ENCODE results near the gene VMO1.

The VMO1 gene

DNA sequence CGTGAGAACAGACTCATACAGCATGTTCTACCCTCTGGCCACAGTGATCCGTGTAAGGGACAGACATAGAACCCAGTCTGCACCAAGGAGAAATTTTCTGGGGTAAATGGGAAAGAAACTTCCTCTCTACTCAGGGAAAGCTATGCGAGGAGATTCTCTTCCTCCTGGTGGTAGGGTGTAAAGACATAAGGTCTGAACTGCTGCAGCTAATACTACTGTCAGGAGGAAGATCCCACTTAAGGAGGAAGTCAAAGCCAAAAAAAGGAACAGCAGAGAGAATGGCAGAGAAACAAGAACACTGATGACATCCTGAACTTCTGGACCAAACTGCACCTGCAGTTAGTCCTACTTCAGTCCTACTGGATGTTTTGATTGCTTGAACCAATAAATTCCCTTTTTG, 21.6 kb downstream of the VMO1 start:
- no peak for DNase-seq (ENCODE audit: low read depth in 3 of 3)

DNA sequence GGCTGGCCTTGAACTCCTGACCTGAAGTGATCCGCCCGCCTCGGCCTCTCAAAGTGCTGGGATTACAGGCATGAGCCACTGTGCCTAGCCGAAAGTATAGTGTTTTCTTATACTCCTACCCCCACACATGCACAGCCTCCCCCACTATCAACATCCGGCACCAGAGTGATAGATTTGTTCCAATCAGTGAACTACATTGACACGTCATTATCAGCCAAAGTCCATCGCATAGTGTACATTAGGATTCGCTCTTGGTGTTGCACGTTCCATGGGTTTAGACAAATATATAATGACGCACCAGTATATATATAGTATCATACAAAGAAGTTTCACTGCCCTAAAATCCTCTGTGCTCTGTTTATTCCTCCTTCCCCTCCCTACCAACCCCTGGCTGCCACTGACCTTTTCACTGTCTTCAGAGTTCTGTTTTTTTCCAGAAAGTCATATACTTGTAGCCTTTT, 26.4 kb downstream of the VMO1 start:
- DNase-seq (ENCODE audit: low read depth in 3 of 3): no peak

DNA sequence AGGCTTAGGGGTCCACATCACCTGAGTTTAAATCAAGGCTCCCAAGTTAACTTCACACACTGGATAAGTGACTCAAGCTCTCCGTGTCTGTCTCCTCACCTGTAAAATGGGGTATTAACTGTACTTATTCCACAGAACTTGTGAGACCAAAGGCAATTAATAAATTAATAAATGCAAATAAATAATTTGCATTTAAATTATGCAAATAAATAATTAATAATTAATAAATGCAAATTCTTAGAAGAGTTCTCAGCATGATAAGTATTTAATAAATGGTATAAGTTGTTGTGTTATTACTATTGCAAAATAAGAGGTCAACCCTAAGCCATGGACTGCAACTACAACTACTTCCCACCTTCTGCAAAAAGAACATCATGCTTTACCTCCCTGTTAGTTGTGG, 32.8 kb downstream of the VMO1 start:
- no peak for DNase-seq (ENCODE audit: low read depth in 3 of 3)

DNA sequence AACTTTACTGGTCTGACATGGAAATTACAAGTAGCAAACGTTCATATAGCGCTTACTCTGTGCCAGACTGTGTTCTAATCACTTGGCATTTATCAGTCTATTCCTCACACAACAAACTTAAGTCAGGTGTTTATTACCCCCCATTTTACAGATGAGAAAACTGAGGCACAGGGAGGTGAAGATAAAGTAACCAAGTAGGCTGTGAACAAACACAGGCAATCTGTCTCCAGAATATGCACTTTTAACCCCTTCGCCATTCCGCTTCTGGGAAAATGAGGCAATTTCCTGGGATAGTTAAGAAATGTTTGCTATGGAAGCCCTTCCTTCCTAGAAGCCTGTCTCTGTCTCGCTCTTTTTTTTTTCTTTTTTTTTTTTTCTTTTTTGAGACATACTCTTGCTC, 34.2 kb downstream of the VMO1 start:
- no peak for DNase-seq (ENCODE audit: low read depth in 3 of 3)

DNA sequence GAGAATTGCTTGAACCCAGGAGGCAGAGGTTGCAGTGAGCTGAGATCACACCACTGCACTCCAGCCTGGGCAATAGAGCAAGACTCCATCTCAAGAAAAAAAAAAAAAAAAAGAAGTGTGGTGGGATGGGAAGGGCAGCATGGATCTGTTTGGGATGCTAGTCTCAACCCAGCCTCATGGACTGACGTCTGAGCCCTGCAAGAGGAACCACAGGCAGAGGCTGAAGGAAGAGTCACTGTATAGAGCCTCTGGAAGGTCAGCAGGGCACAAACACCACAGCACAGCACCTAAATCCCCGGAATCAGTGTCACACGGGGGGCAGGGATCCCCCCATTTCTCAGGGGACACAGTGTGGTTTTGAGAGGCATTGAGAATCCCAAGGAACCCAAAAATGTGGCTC, 35.6 kb downstream of the VMO1 start:
- DNase-seq (ENCODE audit: low read depth in 3 of 3): no peak

DNA sequence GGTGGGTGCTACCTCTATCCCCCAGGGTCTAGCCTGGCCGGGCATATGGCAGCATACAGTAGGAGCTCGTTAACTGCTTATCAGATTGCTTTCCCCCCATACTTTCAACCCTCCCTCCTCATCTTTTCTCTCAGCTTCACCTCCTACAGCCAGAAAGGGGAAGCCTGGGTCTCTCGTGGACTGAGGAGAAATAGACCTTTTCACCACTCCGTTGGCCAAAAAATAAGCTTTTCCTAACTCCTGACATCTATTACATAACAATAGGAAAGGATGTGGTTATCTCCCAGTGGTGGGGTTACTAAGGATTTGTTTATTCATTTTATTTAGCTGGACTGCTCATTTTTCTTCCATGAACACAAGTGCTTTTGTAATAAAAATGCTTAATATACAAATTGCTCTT, 37.5 kb downstream of the VMO1 start:
- DNase-seq (ENCODE audit: low read depth in 3 of 3): no peak

DNA sequence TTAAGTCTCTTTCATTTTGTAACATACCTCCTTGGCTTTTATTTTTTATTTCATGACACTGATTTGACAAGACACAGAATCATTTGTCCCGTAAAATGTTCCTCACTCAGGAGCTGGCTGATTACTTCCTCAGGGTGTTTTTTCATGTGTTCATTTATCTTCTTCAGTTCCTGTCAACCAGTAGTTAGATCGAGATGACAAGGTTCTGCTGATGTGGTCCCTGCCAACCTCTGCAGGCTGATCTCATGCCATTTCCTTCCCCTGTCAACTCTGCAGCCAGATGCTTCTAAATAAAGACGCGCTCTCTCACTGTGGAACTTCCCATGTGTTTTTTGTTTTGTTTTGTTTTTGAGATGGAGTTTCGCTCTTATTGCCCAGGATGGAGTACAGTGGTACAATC, 38.3 kb downstream of the VMO1 start:
- DNase-seq (ENCODE audit: low read depth in 3 of 3): no peak

DNA sequence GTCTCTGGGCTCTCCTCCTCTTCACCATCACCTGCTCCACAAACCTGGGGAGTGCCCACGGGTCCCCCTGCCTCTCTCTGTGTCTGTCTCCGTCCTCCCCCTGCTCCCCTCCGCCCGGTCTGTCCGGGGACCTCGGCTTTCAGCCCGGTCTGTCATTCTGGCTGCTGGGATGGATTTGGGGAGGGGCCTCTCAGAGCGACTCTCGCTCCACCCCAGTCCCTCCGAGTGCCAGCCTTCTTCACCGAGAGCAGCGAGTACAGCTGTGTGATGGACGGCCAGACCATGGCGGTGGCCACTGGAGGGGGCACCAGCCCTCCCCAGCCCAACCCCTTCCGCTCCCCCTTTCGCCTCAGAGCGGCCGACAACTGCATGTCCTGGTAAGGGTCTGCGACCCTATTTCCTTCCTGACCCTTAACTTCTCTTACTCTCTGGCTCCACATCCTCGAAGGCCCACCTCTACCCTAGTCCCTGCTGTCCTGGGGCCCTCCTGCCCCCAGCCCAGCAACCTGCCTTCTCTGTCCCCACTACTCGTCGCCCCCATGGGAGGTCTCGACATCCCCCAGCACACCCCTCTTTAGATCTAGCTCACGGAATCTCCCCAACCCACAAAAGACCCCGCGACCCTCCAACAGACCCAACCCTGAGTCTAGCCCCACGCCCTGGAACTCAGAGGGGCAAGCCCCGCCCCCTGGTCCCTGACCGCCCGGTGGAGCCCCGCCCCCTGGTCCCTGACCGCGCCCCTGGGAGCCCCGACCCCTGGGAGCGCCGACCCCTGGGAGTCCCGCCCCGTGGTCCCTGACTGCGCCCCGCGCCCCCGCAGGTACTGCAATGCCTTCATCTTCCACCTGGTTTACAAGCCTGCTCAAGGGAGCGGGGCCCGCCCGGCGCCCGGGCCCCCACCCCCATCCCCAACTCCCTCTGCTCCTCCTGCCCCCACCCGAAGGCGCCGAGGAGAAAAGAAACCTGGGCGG, 40.9 kb downstream of the VMO1 start:
- DNase-seq (ENCODE audit: low read depth in 3 of 3): no peak

DNA sequence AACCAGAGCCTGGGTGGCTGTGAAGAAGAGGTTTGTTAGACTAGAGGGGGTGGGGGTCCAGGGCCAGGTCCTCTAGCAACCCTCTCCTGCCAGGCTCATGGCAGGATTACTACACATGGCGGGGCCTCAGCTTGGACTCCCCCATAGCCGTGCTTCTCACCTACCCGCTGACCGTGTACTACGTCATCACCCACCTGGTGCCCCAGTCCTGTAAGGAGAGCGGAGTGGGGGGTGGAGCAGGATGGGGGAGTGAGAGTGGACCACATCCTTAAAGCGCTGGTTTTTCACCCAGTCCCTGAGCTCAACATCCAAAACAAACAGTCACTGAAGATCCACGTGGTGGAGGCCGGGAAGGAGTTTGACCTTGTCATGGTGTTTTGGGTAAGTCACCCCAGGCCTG, 42.3 kb downstream of the VMO1 start:
- DNase-seq (ENCODE audit: low read depth in 3 of 3): no peak

DNA sequence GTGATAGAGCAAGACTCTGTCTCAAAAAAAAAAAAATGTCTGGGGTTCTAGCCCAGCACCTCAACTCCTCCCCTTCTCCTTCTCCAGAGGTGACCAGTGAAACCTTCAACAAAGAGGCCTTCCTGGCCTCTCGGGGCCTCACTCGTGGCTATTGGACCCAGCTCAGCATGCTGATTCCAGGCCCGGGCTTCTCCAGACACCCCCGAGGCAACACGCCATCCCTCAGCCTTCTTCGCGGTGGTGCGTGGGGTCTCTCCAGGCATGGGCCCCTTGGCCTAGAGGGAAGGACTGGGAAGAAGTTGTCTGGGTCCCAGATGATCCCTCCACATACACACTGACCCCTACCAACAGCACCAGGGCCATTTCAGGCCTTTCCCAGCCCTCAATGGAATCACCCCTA, 42.9 kb downstream of the VMO1 start:
- DNase-seq (ENCODE audit: low read depth in 3 of 3): no peak

DNA sequence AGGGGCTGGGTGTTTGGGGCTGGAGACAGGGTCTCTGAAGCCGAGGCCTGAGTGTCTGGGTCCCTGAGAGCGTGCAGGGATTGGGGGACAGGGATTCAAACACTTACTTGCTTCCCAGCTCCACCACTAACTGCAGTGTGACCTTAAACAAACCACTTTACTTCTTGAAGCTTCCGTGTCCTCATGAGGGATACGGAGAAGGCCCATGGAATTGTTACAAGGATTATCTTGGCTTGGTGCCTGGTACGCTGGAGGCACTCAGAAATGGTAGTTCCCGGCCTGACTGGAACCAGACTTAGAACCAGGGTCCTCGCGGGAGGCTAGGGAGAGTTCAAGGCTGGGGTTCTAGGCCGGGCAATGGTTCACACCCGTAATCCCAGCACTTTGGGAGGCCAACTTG, 43.5 kb downstream of the VMO1 start:
- DNase-seq (ENCODE audit: low read depth in 3 of 3): no peak

DNA sequence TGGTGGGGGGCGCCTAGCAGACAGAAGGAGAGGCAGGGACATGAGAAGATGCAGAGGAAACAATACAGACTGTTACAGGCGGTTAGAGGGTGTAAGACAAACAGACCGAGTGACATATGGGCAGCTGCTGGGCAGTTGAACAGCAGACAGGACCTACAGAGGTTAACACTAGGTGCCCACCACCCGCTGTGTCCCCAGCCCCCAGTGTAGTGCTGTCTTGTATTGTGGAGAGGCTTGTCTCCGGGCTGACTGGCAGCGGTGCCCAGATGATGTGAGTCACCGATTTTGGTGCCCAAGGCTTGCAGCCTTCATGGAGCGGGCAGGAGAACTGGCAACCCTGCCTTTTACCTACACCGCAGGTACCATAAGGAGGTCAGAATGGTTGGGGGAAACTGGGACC, 44.0 kb downstream of the VMO1 start:
- no peak for DNase-seq (ENCODE audit: low read depth in 3 of 3)

DNA sequence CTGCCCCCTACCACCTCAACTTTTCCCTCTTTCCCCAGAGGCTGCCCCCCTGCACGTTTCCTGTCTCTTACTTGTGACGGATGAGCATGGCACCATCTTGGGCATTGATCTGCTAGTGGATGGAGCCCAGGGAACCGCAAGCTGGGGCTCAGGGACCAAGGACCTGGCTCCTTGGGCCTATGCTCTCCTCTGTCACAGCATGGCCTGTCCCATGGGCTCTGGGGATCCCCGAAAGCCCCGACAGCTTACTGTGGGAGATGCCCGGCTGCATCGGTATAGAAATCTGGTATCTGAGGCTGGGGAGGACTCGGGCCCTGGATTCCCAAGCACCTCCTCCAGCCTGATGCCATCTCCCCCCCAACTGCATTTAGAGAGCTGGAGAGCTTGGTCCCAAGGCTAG, 44.6 kb downstream of the VMO1 start:
- no peak for DNase-seq (ENCODE audit: low read depth in 3 of 3)

DNA sequence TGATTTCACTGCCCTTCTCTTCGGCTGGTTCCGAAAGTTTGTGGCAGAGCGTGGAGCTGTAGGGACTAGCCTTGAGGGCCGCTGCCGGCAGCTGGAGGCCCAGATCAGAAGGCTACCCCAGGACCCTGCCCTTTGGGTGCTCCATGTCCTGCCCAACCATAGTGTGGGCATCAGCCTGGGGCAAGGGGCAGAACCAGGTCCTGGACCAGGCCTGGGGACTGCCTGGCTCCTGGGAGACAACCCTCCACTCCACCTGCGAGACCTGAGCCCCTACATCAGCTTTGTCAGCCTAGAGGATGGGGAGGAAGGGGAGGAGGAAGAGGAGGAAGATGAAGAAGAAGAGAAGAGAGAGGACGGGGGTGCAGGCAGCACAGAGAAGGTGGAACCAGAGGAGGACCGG, 45.6 kb downstream of the VMO1 start:
- DNase-seq (ENCODE audit: low read depth in 3 of 3): no peak

DNA sequence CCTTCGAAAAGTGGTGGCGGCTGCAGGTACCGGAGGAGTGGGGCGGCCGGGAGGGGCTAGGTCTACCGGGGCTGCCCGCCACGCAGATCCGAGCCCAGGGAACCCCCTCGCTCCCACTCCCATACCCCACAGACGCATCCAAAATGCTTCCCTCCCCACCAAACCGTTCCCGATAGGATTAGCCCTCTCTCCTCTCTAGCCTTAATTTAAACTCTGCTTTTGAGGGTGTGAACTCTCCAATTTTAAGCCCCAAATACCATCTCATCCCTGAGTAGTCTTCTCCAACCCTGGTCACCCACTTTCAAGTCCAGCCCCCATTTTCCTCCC, 46.2 kb downstream of the VMO1 start:
- no peak for DNase-seq (ENCODE audit: low read depth in 3 of 3)

DNA sequence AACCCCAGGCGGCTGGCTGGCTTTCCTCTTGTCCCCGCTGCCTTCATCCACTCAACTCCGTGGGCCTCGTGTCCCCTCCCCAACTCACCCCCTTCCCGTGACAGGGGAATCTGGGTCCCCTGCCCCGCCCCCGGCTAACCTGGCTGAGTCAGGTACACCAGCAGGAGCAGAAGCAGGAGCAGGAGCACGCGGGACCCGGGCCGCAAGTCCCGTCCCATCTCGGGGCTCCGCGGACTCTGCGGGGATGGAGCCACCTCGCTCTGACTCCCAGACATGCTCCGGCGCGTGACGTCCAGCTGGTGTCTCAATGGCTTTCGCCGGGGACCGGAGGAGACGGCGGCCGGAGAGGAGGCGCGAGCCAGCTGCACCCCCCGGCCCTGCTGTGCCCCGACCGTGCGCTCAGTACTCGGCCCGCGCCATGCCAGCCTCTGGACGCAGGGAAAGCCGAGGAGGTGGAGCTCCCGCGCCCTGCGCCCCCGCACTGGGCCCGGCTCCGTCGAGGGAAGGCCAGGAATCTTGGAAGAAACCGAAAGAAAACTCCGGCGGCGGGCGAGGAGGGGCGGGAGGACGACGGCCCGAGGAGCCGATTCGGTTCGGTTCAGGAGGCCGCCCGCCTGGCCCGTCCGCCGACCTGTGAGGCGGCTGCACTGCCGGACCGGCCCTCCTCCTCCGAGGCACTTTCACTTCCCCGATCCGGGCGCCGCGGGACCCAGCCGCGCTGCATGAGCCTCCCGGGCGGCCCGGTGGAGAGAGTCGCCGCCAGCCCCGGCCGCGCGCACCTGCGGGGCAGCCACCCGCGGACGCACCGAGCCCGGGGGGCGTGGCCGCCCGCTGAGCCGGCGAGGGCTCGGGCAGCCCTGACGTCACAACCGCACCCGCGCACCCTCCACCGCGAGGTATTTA, 46.8 kb downstream of the VMO1 start, which contains the start of the genes CXCL16 and ZMYND15:
TSS of gene CXCL16 (minus strand) at position 807 of the 903 bp plus-strand sequence. CDS start at position 218, 589 bp downstream.
TSS of gene ZMYND15 (plus strand) at position 712 of the 903 bp plus-strand sequence. CDS start 716 bp downstream, outside the sequence.
- peak; percentile 18 to 48 (median 35) for DNase-seq (ENCODE audit: low read depth in 3 of 3)

DNA sequence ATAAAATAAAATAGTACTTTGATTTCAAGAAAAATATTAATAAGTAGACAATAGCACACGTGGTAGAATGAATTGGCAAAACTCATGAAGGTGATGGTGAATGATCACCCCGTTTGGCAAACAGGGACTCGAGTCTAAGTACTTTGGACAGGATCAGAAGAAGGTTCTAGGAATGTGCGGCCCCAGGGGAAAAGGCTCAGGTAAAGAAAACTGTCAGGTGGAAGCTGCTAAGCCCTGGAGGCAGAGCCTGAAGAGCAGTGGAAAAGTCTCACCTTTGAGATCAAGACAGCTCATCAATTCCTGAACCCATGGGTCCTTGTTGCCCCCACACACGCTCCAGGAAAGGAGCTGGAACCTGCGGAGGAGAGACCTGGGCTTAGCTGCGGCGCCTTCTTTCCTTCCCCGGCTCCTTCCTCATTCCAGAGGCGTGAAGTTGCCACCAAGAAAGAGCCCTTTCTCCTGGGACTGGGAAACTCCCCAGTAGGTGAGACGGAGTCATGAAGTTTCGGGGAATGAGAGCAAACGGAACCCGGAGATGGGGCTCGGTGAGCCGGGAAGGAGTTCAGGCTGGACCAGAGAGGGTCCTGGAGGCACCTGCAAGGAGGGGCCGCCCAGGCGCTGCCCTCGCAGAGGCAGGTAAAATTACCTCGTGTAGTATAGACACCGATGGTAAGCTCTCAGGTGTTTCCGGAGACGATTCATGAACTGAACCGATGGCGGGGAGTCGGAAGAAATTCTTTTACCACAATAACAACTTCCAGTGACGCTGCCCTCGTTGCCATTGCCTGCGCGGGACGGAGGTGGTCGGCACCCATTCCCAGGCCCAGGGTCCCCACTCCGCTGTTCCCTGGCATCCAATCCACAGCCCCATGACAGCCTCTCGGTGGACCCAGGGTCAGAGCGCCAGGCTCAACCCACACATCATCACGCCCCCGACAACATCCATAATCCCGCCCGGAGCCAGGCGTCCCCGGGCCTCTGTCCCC, 47.7 kb downstream of the VMO1 start:
- DNase-seq (ENCODE audit: low read depth in 3 of 3): no peak

DNA sequence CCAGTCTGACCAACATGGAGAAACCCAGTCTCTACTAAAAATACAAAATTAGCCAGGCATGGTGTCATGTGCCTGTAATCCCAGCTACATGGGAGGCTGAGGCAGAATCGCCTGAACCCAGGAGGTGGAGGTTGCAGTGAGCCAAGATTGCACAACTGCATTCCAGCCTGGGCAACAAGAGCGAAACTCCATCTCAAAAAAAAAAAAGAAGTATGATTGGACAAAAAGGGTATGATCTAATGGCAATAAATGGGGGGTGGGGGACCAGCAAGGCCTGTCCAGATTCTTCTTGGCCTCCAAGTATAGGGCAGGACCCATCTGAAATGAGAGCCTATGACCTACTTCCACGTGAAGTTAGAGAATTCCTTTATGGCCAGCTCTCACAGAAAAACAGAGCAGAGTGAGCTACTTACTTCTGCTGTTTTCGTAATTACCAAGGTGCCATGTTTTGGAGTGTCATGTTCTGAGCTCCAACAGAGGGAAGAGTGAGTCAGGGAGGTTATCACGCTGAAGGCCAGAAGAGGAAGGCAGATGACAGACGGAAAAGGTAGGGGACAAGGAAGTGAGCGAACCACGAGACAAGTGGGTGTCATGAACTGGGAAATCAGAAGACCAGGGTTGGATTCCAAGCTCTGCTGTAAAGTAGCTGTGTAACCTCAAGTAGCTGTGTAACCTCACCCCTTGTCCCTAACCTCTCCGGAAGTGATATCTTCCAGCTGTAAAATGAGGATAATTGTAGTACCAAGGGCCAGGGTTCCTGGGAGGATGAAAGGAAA, 50.1 kb downstream of the VMO1 start:
- no peak for DNase-seq (ENCODE audit: low read depth in 3 of 3)

Data from stimulated activated CD4-positive, alpha-beta T cell treated with anti-CD3 and anti-CD28 coated beads, TNF-alpha, amount 100 ng/mL, for 4 hours (primary cell).